Tibial nerve (tissue), 3 donors: ENCODE data around the gene RGS7BP.

Experiments used
- POLR2A ChIP-seq, 2 donors: fragments of 450-650 bp; IDR thresholded peaks; one replicate each; pipeline ENCODE4 v1.6.1; 2017; ENCODE audit warnings: antibody characterized with exemption in 2 of 2, mild to moderate bottlenecking in 2 of 2, moderate library complexity in 2 of 2
- TF ChIP-seq, protein P1 (sequence below), 5 experiments: fragments of 200-600 bp in 3 of 5; fragments of 450-650 bp in 2 of 5; sonication (generic) in 3 of 5; IDR thresholded peaks; one replicate each; pipeline ENCODE4 v1.5.1; 2016 to 2019; ENCODE audit warnings: antibody characterized with exemption in 5 of 5, mild to moderate bottlenecking in 3 of 5, moderate library complexity in 2 of 5

DNA sequence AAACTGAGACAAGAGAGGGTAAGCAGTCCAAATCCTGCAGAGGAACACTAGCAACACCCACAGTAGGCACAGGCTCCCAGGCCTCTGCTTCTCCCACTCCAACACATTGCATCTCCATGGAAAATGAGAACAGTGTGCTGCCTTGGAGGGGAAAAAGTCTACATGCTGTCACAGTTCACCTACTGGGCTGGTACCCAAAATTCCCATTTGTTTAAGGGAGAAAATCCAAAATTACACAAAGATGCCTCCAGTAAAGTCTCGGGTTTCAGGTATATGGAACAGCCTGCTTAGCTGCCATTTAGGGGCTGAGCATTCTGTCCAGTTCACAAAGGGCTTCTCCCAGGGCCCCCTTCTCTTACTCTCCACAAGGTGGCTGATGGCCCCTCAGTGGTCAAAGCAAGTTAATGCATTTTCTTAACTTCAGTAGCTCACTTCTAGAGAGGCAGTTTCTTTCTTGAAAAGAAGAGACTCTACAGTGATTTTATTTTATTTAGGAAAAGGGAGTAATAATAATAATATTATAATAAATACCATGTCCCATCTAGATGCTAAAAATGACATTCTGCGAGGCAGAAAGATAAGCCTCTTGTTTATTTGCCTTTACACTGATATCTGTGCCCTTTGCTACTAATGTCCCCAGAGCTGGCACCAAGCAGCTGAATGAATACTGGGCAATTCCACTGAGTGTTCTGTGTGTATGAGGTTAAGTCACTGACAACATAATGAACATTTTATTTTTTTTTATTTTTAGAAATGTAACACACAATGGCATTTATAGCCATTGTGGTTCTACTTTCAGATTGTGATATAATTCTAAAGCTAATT lies 89.4 kb downstream of the RGS7BP start:
- TF ChIP-seq, protein P1, sequence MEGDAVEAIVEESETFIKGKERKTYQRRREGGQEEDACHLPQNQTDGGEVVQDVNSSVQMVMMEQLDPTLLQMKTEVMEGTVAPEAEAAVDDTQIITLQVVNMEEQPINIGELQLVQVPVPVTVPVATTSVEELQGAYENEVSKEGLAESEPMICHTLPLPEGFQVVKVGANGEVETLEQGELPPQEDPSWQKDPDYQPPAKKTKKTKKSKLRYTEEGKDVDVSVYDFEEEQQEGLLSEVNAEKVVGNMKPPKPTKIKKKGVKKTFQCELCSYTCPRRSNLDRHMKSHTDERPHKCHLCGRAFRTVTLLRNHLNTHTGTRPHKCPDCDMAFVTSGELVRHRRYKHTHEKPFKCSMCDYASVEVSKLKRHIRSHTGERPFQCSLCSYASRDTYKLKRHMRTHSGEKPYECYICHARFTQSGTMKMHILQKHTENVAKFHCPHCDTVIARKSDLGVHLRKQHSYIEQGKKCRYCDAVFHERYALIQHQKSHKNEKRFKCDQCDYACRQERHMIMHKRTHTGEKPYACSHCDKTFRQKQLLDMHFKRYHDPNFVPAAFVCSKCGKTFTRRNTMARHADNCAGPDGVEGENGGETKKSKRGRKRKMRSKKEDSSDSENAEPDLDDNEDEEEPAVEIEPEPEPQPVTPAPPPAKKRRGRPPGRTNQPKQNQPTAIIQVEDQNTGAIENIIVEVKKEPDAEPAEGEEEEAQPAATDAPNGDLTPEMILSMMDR (IDR thresholded peaks at IDR 0.05) = no peak
- no peak for TF ChIP-seq POLR2A (IDR thresholded peaks at IDR 0.05)
